ENCODE measurements around the gene DLG3. TPM values are rescaled to one million over a fixed set of nuclear protein-coding genes. Genes with fewer than 3 reads are reported as not detected.

DLG3 gene
- total and polyA plus RNA-seq, 2 of the 8 experiments (the other 6 are each of a cell fraction or from before 2014, with no cell fraction given), result 29.2 to 63.8 TPM

DNA sequence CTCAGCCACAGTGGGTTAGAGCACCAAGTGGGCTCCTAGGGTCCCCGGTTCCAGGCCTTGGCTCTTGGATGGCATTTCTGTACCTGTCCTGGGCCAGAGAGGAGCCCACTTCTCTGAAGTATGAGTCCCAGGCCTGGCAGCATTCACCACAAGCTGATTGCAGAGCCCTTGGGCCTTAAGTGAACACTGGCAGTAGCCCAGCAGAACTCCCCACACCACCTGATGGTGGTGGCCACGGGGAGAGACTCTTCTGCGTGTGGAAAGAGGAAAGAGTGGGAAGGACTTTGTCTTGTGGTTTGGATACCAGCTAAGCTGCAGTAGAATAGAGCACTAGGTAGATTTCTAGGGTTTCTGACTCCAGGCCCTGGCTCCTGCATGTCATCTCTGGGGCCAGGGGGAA, 104.8 kb downstream of the DLG3 start:
- ChIA-PET CTCF (ENCODE audit: partially characterized antibody) (no interaction called here), POLR2A (ENCODE audit: partially characterized antibody) (no interaction called here)
- Histone ChIP-seq H2BK5ac (ENCODE audit: low read depth, low read length) (no peak overlapping the region), H3K79me2 (ENCODE audit: control insufficient read depth in 1 of 2, insufficient read depth in 2 of 2, low read length in 2 of 2) (no peaks in the 10 kb centered on the region), H2BK12ac (ENCODE audit: low read depth, low read length) (no peak overlapping the region), H3K4me1 (replicated peaks in 1 of 4; ENCODE audit: control insufficient read depth in 3 of 4, insufficient read depth in 4 of 4, low read length in 3 of 4) (no peaks in the 10 kb centered on the region), H2BK20ac (ENCODE audit: low read length) (no peak overlapping the region), H4K5ac (ENCODE audit: insufficient read length, low read depth, low read length) (no peak overlapping the region), H3K14ac (ENCODE audit: insufficient read length) (no peak overlapping the region), H2BK120ac (replicated peaks; ENCODE audit: low read depth, low read length) (no peak overlapping the region), H3K23ac (ENCODE audit: insufficient read length) (no peak overlapping the region), H2BK15ac (ENCODE audit: low read length) (no peak overlapping the region), H3K27me3 (replicated peaks in 1 of 4; ENCODE audit: control insufficient read depth in 3 of 4, extremely low read depth in 1 of 4, insufficient read depth in 3 of 4, low read length in 3 of 4) (no peaks in the 10 kb centered on the region), H3K23me2 (ENCODE audit: low read depth, low read length) (no peaks in the 10 kb centered on the region), H3K36me3 (ENCODE audit: control insufficient read depth in 2 of 4, insufficient read depth in 4 of 4, low read length in 3 of 4) (no peaks in the 10 kb centered on the region), H3K9me3 (ENCODE audit: insufficient read depth in 2 of 2, low read depth in 1 of 2, low read length in 1 of 2) (no peaks in the 10 kb centered on the region), H4K20me1 (replicated peaks in 1 of 2; ENCODE audit: control insufficient read depth in 1 of 2, insufficient read depth in 2 of 2, low read length in 2 of 2) (no peaks in the 10 kb centered on the region), H3K79me1 (ENCODE audit: low read depth, low read length) (no peaks in the 10 kb centered on the region), H2AK5ac (ENCODE audit: low read depth, low read length) (no peak overlapping the region), H3K9ac (replicated peaks in 1 of 4; ENCODE audit: extremely low read depth in 1 of 4, low read depth in 3 of 4, low read length in 3 of 4) (no peak overlapping the region), H3K4me3 (ENCODE audit: extremely low read depth in 1 of 4, insufficient read depth in 2 of 4, low read depth in 3 of 4, low read length in 4 of 4) (no peak overlapping the region), H2AFZ (ENCODE audit: low read length) (no peak overlapping the region), H4K91ac (replicated peaks; ENCODE audit: insufficient read length, low read length) (no peak overlapping the region), H3K56ac (replicated peaks; ENCODE audit: insufficient read length, low read depth, low read length) (no peak overlapping the region), H4K8ac (ENCODE audit: extremely low read depth, insufficient read depth, low read length) (no peak overlapping the region), H3K4ac (replicated peaks; ENCODE audit: insufficient read length, low read depth, low read length) (no peak overlapping the region), H3K27ac (ENCODE audit: low read depth, low read length) (no peak overlapping the region), H3K18ac (ENCODE audit: extremely low read depth, low read length) (no peak overlapping the region), H3K4me2 (ENCODE audit: insufficient read depth in 1 of 2, low read depth in 2 of 2, low read length in 2 of 2) (no peak overlapping the region)
- TF ChIP-seq HDAC6 (IDR thresholded peaks at IDR 0.05; ENCODE audit: low read depth, low read length) (no peak), POLR2A (IDR thresholded peaks at IDR 0.05; ENCODE audit: control extremely low read depth in 1 of 2, low read depth in 2 of 2, low read length in 2 of 2) (no peak), TAF7 (optimal IDR thresholded peaks at IDR 0.05; ENCODE audit: borderline replicate concordance, low read depth, low read length) (no peak), POLR2AphosphoS5 (IDR thresholded peaks at IDR 0.05; ENCODE audit: low read depth, low read length) (no peak), YY1 (IDR thresholded peaks at IDR 0.05; ENCODE audit: low read depth, low read length) (no peak), CTBP2 (IDR thresholded peaks at IDR 0.05; ENCODE audit: borderline replicate concordance, insufficient read depth, insufficient read length, low read length) (no peak), RBBP5 (IDR thresholded peaks at IDR 0.05; ENCODE audit: borderline replicate concordance, low read depth, low read length) (no peak), NRF1 (IDR thresholded peaks at IDR 0.05; ENCODE audit: low read depth, low read length) (no peak), CHD1 (IDR thresholded peaks at IDR 0.05; ENCODE audit: low read depth, low read length) (no peak), ASH2L (IDR thresholded peaks at IDR 0.05; ENCODE audit: low read length) (no peak), HDAC2 (IDR thresholded peaks at IDR 0.05; ENCODE audit: borderline replicate concordance in 1 of 2, low read depth in 2 of 2, low read length in 2 of 2) (no peak), CBX5 (IDR thresholded peaks at IDR 0.05; ENCODE audit: low read depth, low read length) (no peak)
- 71% methylated on average over 1 of the region's 3 CpGs; no CpG with 5 or more reads in 1 of the 2 experiments for WGBS, 2 experiments (ENCODE audit: extremely low coverage in 1 of 2, insufficient coverage in 1 of 2, insufficient read length in 1 of 2, insufficient replicate concordance in 2 of 2, low coverage in 1 of 2, low lambda C conversion rate in 2 of 2, missing lambda C conversion rate in 1 of 2)
- FAIRE-seq (no peak), DNase-seq (ENCODE audit: low read depth in 1 of 2, low spot score in 2 of 2) (no peak)
